IMR-90 (cell line): ENCODE measurements around the gene LIMS2. TPM values are rescaled to one million over a fixed set of nuclear protein-coding genes. Genes with fewer than 3 reads are reported as not detected.

Experiments
- ATAC-seq: fragments of 200-7000 bp; cut with Tn5 transposase; 2 replicates; pipeline ENCODE4 v1.9.1; 2020; ENCODE audit warnings: low read depth, mild to moderate bottlenecking, moderate library complexity
- BruUV-seq: library from RNA; stranded (reverse); fragments of 400-500 nt; replicated peaks from 2 replicates; lab custom pipeline; 2021; lab: Mats Ljungman, UMichigan
- CTCF ChIA-PET: fragments of 300-600 bp; formaldehyde crosslinking; extraction: SDS; loops from one replicate; lab custom pipeline; 2021; ENCODE audit warnings: antibody characterized with exemption; lab: Yijun Ruan, JAX
- POLR2A ChIA-PET: fragments of 300-600 bp; sonication (Branson Sonifier 250); formaldehyde crosslinking; loops from one replicate; lab custom pipeline; 2022; ENCODE audit warnings: antibody characterized with exemption; ENCODE audit not compliant: unreplicated experiment; lab: Charles Lee
- DNase-seq: peaks from one replicate; pipeline ENCODE4 v3.0.0; 2013
- H2AFZ ChIP-seq: replicated peaks from 2 replicates; pipeline ENCODE3; 2013; ENCODE audit warnings: low read length, mild to moderate bottlenecking; ENCODE audit not compliant: poor library complexity
- H2AK5ac ChIP-seq: 2 replicates; pipeline ENCODE4 v1.6.1; 2013; ENCODE audit warnings: low read depth, low read length, inconsistent platforms
- H2AK9ac ChIP-seq: replicated peaks from 2 replicates; pipeline ENCODE3; 2013; ENCODE audit warnings: mild to moderate bottlenecking, low read depth, low read length, moderate library complexity; ENCODE audit not compliant: poor library complexity
- H2BK120ac ChIP-seq: 2 replicates; pipeline ENCODE4 v1.6.1; 2013; ENCODE audit warnings: low read depth, low read length, inconsistent platforms
- H2BK15ac ChIP-seq: 3 replicates; pipeline ENCODE4 v1.6.1; 2013; ENCODE audit warnings: low read depth, low read length, inconsistent platforms
- H2BK20ac ChIP-seq: 2 replicates; pipeline ENCODE4 v1.6.1; 2013; ENCODE audit warnings: low read depth, mild to moderate bottlenecking, inconsistent platforms, low read length, moderate library complexity
- H2BK5ac ChIP-seq: 2 replicates; pipeline ENCODE4 v1.6.1; 2013; ENCODE audit warnings: mild to moderate bottlenecking, low read depth, low read length, inconsistent platforms; ENCODE audit not compliant: poor library complexity, severe bottlenecking
- H3K14ac ChIP-seq: replicated peaks from 2 replicates; pipeline ENCODE4 v1.6.1; 2013; ENCODE audit warnings: low read depth, low read length, inconsistent platforms
- H3K18ac ChIP-seq: 2 replicates; pipeline ENCODE4 v1.6.1; 2013; ENCODE audit warnings: low read depth, low read length, control low read depth
- H3K23ac ChIP-seq: 2 replicates; pipeline ENCODE4 v1.6.1; 2013; ENCODE audit warnings: low read depth, low read length, inconsistent platforms
- H3K27ac ChIP-seq: 2 replicates; pipeline ENCODE4 v1.5.1; 2013; ENCODE audit warnings: mild to moderate bottlenecking, control low read depth, low read length; ENCODE audit not compliant: insufficient read depth
- H3K27me3 ChIP-seq: 2 replicates; pipeline ENCODE4 v1.6.1; 2013; ENCODE audit warnings: low read length; ENCODE audit not compliant: control insufficient read depth, insufficient read depth
- H3K36me3 ChIP-seq: 2 replicates; pipeline ENCODE4 v1.6.1; 2013; ENCODE audit warnings: low read length, mixed read lengths; ENCODE audit not compliant: control insufficient read depth, insufficient read depth
- H3K4ac ChIP-seq: 2 replicates; pipeline ENCODE4 v1.6.1; 2013; ENCODE audit warnings: low read depth, low read length, inconsistent platforms
- H3K4me1 ChIP-seq: 2 replicates; pipeline ENCODE4 v1.6.1; 2013; ENCODE audit warnings: low read length, mixed read lengths; ENCODE audit not compliant: control insufficient read depth, insufficient read depth
- H3K4me2 ChIP-seq: 2 replicates; pipeline ENCODE4 v1.6.1; 2013; ENCODE audit warnings: low read depth, mild to moderate bottlenecking, control low read depth, low read length, moderate library complexity
- H3K4me3 ChIP-seq: 2 replicates; pipeline ENCODE4 v1.5.1; 2013; ENCODE audit warnings: low read depth, mild to moderate bottlenecking, control low read depth, low read length, moderate library complexity; ENCODE audit not compliant: insufficient read depth
- H3K56ac ChIP-seq: 2 replicates; pipeline ENCODE4 v1.6.1; 2013; ENCODE audit warnings: low read length, inconsistent platforms; ENCODE audit not compliant: insufficient read depth; ENCODE audit errors: extremely low read depth
- H3K79me1 ChIP-seq, 2 experiments: 2 replicates each; pipeline ENCODE4 v1.6.1; 2013; ENCODE audit warnings: low read length in 2 of 2, inconsistent platforms in 1 of 2, low read depth in 1 of 2
- H3K9ac ChIP-seq: 2 replicates; pipeline ENCODE4 v1.6.1; 2013; ENCODE audit warnings: low read depth, low read length, control low read depth
- H3K9me1 ChIP-seq: 2 replicates; pipeline ENCODE4 v1.6.1; 2013; ENCODE audit warnings: low read length, inconsistent platforms; ENCODE audit not compliant: insufficient read depth
- H3K9me3 ChIP-seq: 2 replicates; pipeline ENCODE4 v1.6.1; 2013; ENCODE audit warnings: low read length; ENCODE audit not compliant: control insufficient read depth, insufficient read depth
- H4K20me1 ChIP-seq: 2 replicates; pipeline ENCODE4 v1.6.1; 2013; ENCODE audit warnings: low read length, inconsistent platforms; ENCODE audit not compliant: insufficient read depth
- H4K5ac ChIP-seq: 2 replicates; pipeline ENCODE4 v1.6.1; 2013; ENCODE audit warnings: mild to moderate bottlenecking, low read depth, low read length, control low read depth
- H4K8ac ChIP-seq, 2 experiments: 2 replicates each; pipeline ENCODE4 v1.6.1; 2013; ENCODE audit warnings: low read depth in 2 of 2, low read length in 2 of 2, control low read depth in 1 of 2, inconsistent platforms in 1 of 2
- H4K91ac ChIP-seq: 2 replicates; pipeline ENCODE4 v1.6.1; 2013; ENCODE audit warnings: low read depth, low read length, inconsistent platforms; ENCODE audit not compliant: insufficient read depth
- CEBPB ChIP-seq: IDR thresholded peaks from 2 replicates; pipeline ENCODE4 v1.6.1; 2012; ENCODE audit warnings: low read depth, low read length, improper control_type of control experiment
- CHD1 ChIP-seq: IDR thresholded peaks from 2 replicates; pipeline ENCODE4 v1.6.1; 2012; ENCODE audit warnings: low read depth, low read length, improper control_type of control experiment
- CTCF ChIP-seq: conservative IDR thresholded peaks from 2 replicates; pipeline ENCODE4 v1.5.1; 2012; ENCODE audit warnings: mild to moderate bottlenecking, low read depth, low read length, improper control_type of control experiment
- ELK1 ChIP-seq: fragments of 150-350 bp; IDR thresholded peaks from 2 replicates; pipeline ENCODE4 v1.6.1; 2016; ENCODE audit warnings: low read depth, mild to moderate bottlenecking, low read length, moderate library complexity, borderline replicate concordance
- FOS ChIP-seq: fragments of 150-350 bp; IDR thresholded peaks from 2 replicates; pipeline ENCODE4 v1.6.1; 2016; ENCODE audit warnings: low read depth, low read length
- MAFK ChIP-seq: IDR thresholded peaks from 2 replicates; pipeline ENCODE4 v1.6.1; 2012; ENCODE audit warnings: low read depth, low read length, improper control_type of control experiment
- MAZ ChIP-seq: IDR thresholded peaks from 2 replicates; pipeline ENCODE4 v1.6.1; 2012; ENCODE audit warnings: low read depth, mild to moderate bottlenecking, low read length, improper control_type of control experiment, moderate library complexity, borderline replicate concordance
- MXI1 ChIP-seq: IDR thresholded peaks from 2 replicates; pipeline ENCODE4 v1.6.1; 2012; ENCODE audit warnings: low read depth, mild to moderate bottlenecking, low read length, moderate library complexity, borderline replicate concordance
- NFE2L2 ChIP-seq: fragments of 150-350 bp; IDR thresholded peaks from 2 replicates; pipeline ENCODE4 v1.6.1; 2016; ENCODE audit warnings: low read depth, mild to moderate bottlenecking, low read length
- POLR2A ChIP-seq: IDR thresholded peaks from 2 replicates; pipeline ENCODE4 v1.6.1; 2012; ENCODE audit warnings: mild to moderate bottlenecking, low read depth, low read length
- SMC3 ChIP-seq: fragments of 150-350 bp; IDR thresholded peaks from 2 replicates; pipeline ENCODE4 v1.6.1; 2016; ENCODE audit warnings: low read depth, mild to moderate bottlenecking, antibody characterized with exemption, low read length, moderate library complexity
- USF2 ChIP-seq: fragments of 150-350 bp; IDR thresholded peaks from 2 replicates; pipeline ENCODE4 v1.6.1; 2017; ENCODE audit warnings: mild to moderate bottlenecking, antibody characterized with exemption, low read length, low read depth
- WGBS, 2 experiments: methylation state at CpG; one replicate each; pipeline versions ENCODE4 v1.1.5 to v1.1.7; 2013; ENCODE audit warnings: missing lambda C conversion rate in 2 of 2; ENCODE audit not compliant: insufficient read length in 1 of 2; ENCODE audit errors: extremely low coverage in 2 of 2; 5-methylcytosine and 5-hydroxymethylcytosine counted together
- dilution Hi-C: fragments of 300-500 bp; cut with HindIII; formaldehyde crosslinking; loops from one replicate; pipeline ENCODE4 v1.14.3; 2018; ENCODE audit warnings: low sequenced_read_pairs; ENCODE audit not compliant: unreplicated experiment
- in situ Hi-C: fragments of 300-500 bp; cut with MboI; formaldehyde crosslinking; loops from 3 replicates; pipeline ENCODE4 v1.14.3; 2019; ENCODE audit warnings: low sequenced_read_pairs, inconsistent platforms, mixed read lengths
- intact Hi-C: fragments of 100-400 bp; cut with micrococcal nuclease; formaldehyde crosslinking; loops from 2 replicates; pipeline ENCODE4 v1.10.0; 2022
- polyA plus RNA-seq, 3 experiments: library from polyadenylated mRNA; depleted of rRNA; stranded (reverse); fragments of >200 nt; gene quantifications; 2 replicates each; pipeline ENCODE4 v1.2.3, GENCODE V29; 2012; ENCODE audit warnings: low replicate concordance in 1 of 3
- total RNA-seq: library from RNA; depleted of rRNA; stranded (reverse); fragments of >200 nt; gene quantifications from 2 replicates; pipeline ENCODE4 v1.2.3, GENCODE V29; 2012

Gene LIMS2
- total and polyA plus RNA-seq, 2 of the 4 experiments (the other 2 are of a cell fraction) = 1.3 to 18.8 TPM

- no peak for TF ChIP-seq USF2
- no peak for TF ChIP-seq FOS
Observed at GRCh38 chr2:127608061-127609030, 67.0 kb downstream of the LIMS2 start (continued).

- no peak overlapping the region for H2BK15ac ChIP-seq
- no peak overlapping the region for H4K8ac ChIP-seq
- H3K36me3 ChIP-seq = no peaks in the 10 kb centered on the region
- H3K9ac ChIP-seq = no peak overlapping the region
- no peaks in the 10 kb centered on the region for H3K79me1 ChIP-seq
- H3K27me3 ChIP-seq = peaks cover 16% of the 10 kb centered on the region; the same call in 1 of the 2 replicates
- H4K5ac ChIP-seq = no peak overlapping the region
- no peak overlapping the region for H3K4me2 ChIP-seq
- H3K27ac ChIP-seq = no peak overlapping the region
- H2AFZ ChIP-seq = no peak overlapping the region
- no peak overlapping the region for H3K4ac ChIP-seq
- H4K20me1 ChIP-seq = no peaks in the 10 kb centered on the region
- in situ Hi-C loops = no loop called here
- no peak overlapping the region for H3K18ac ChIP-seq
- H2BK120ac ChIP-seq = no peak overlapping the region
- no peak overlapping the region for H3K23ac ChIP-seq
- ATAC-seq = no peak
- dilution Hi-C loops = no loop called here
- intact Hi-C loops = no loop called here
- ChIA-PET POLR2A (no interaction called here), CTCF (no interaction called here)
- H3K4me3 ChIP-seq = no peak overlapping the region
- H3K4me1 ChIP-seq = no peaks in the 10 kb centered on the region
- H4K91ac ChIP-seq = no peak overlapping the region
- no peak overlapping the region for H2BK20ac ChIP-seq
- peaks cover 22% of the 10 kb centered on the region for H3K9me3 ChIP-seq
- no peak overlapping the region for H3K56ac ChIP-seq
- no peak overlapping the region for H2BK5ac ChIP-seq
- no peaks in the 10 kb centered on the region for H3K9me1 ChIP-seq
- no CpG with 5 or more reads among the region's 9 CpGs for WGBS, 2 experiments
- no peak overlapping the region for H2AK5ac ChIP-seq
- H3K14ac ChIP-seq = no peak overlapping the region
- no peak for DNase-seq
- BruUV-seq = no TSS peak
- peak overlapping the region; percentile 31 for H2AK9ac ChIP-seq
- TF ChIP-seq MAFK (no peak), POLR2A (no peak), CTCF (no peak), ELK1 (no peak), CHD1 (no peak), MAZ (no peak), MXI1 (no peak), NFE2L2 (no peak), FOS (no peak), CEBPB (no peak), SMC3 (no peak)
Observed at GRCh38 chr2:127607399-127607908, 67.9 kb downstream of the LIMS2 start.
